Endothelial cell of umbilical vein (primary cell): ENCODE results near the gene GPR65. TPM values are rescaled to one million over a fixed set of nuclear protein-coding genes. Genes with fewer than 3 reads are reported as not detected.

Source experiments
- BruUV-seq: library from RNA; stranded (reverse); fragments of 400-500 nt; replicated peaks from 2 replicates; lab custom pipeline; 2021; lab: Mats Ljungman, UMichigan
- CTCF ChIA-PET: fragments of 300-600, 350-600 bp; sonication (Branson Sonifier 250); formaldehyde crosslinking; loops from one replicate; lab custom pipeline; 2021; ENCODE audit warnings: antibody characterized with exemption, inconsistent platforms; lab: Charles Lee
- POLR2A ChIA-PET: fragments of 300-600, 350-600 bp; sonication (Branson Sonifier 250); formaldehyde crosslinking; loops from one replicate; lab custom pipeline; 2021; ENCODE audit warnings: antibody characterized with exemption, inconsistent platforms; lab: Charles Lee
- DNase-seq: peaks from one replicate; pipeline ENCODE4 v3.0.0-alpha.2; 2011; ENCODE audit warnings: low read depth, low spot score
- FAIRE-seq: peaks from 2 replicates; lab custom pipeline; 2011; peaks lifted over from hg19 to GRCh38; lab: Jason Lieb, UNC
- H2AFZ ChIP-seq: 2 replicates; pipeline ENCODE4 v1.6.0; 2012; ENCODE audit warnings: low read depth, low read length, control low read depth, inconsistent platforms
- H3K27ac ChIP-seq: 2 replicates; pipeline ENCODE4 v1.5.1; 2011; ENCODE audit warnings: low read depth, mild to moderate bottlenecking, control low read depth, low read length, moderate library complexity; ENCODE audit not compliant: insufficient read depth
- H3K27me3 ChIP-seq, 2 experiments: 2 replicates each; pipeline versions ENCODE4 v1.6.0 to v1.6.1; 2011; ENCODE audit warnings: low read length in 2 of 2, mixed read lengths in 1 of 2; ENCODE audit not compliant: control insufficient read depth in 2 of 2, insufficient read depth in 2 of 2
- H3K36me3 ChIP-seq, 2 experiments: 2 replicates in 1 of 2; 3 replicates in 1 of 2; pipeline ENCODE4 v1.5.1; 2011; ENCODE audit warnings: low read length in 2 of 2, mild to moderate bottlenecking in 1 of 2, moderate library complexity in 1 of 2; ENCODE audit not compliant: control insufficient read depth in 2 of 2, insufficient read depth in 2 of 2; ENCODE audit errors: extremely low read depth in 1 of 2
- H3K4me1 ChIP-seq: 3 replicates; pipeline ENCODE4 v1.5.1; 2011; ENCODE audit warnings: mild to moderate bottlenecking, low read length; ENCODE audit not compliant: control insufficient read depth, insufficient read depth; ENCODE audit errors: extremely low read depth
- H3K4me2 ChIP-seq: 2 replicates; pipeline ENCODE4 v1.6.1; 2011; ENCODE audit warnings: low read length, control low read depth, mixed read lengths; ENCODE audit not compliant: insufficient read depth
- H3K4me3 ChIP-seq, 3 experiments: fragments of 200-600 bp in 1 of 3; sonication (generic), shearing (Covaris generic) in 1 of 3; replicated peaks in 1 of 3; 2 replicates each; pipeline ENCODE4 v1.5.1; 2011 to 2016; ENCODE audit warnings: control low read depth in 3 of 3, low read length in 3 of 3, mild to moderate bottlenecking in 2 of 3, inconsistent platforms in 1 of 3, low read depth in 1 of 3, moderate library complexity in 1 of 3; ENCODE audit not compliant: insufficient read depth in 1 of 3
- H3K79me2 ChIP-seq: 2 replicates; pipeline ENCODE4 v1.6.0; 2012; ENCODE audit warnings: low read length, inconsistent platforms; ENCODE audit not compliant: control insufficient read depth, insufficient read depth
- H3K9ac ChIP-seq: replicated peaks from 2 replicates; pipeline ENCODE3; 2011; ENCODE audit warnings: low read length, control low read depth; ENCODE audit not compliant: insufficient read depth; ENCODE audit errors: extremely low read depth
- H3K9me1 ChIP-seq: replicated peaks from 3 replicates; pipeline ENCODE4 v1.6.0; 2011; ENCODE audit warnings: mild to moderate bottlenecking, low read length; ENCODE audit not compliant: control insufficient read depth, insufficient read depth; ENCODE audit errors: extremely low read depth
- H3K9me3 ChIP-seq: replicated peaks from 2 replicates; pipeline ENCODE4 v1.5.1; 2012; ENCODE audit warnings: low read length, inconsistent platforms; ENCODE audit not compliant: control insufficient read depth, insufficient read depth
- H4K20me1 ChIP-seq: replicated peaks from 2 replicates; pipeline ENCODE3; 2011; ENCODE audit warnings: mild to moderate bottlenecking, low read length; ENCODE audit not compliant: control insufficient read depth, insufficient read depth; ENCODE audit errors: extremely low read depth
- EZH2 ChIP-seq: IDR thresholded peaks from 2 replicates; pipeline ENCODE4 v1.6.1; 2012; ENCODE audit warnings: borderline replicate concordance, low read depth, mild to moderate bottlenecking, moderate library complexity, low read length, inconsistent platforms; ENCODE audit not compliant: severe bottlenecking
- FOS ChIP-seq: IDR thresholded peaks from 2 replicates; pipeline ENCODE4 v1.6.1; 2011; ENCODE audit warnings: mild to moderate bottlenecking, low read length, moderate library complexity, borderline replicate concordance; ENCODE audit not compliant: insufficient read depth
- GATA2 ChIP-seq: IDR thresholded peaks from 2 replicates; pipeline ENCODE4 v1.7.0; 2011; ENCODE audit warnings: low read depth, mild to moderate bottlenecking, moderate library complexity, mixed read lengths, low read length; ENCODE audit not compliant: insufficient read length, insufficient read depth
- JUN ChIP-seq: IDR thresholded peaks from 2 replicates; pipeline ENCODE4 v1.6.1; 2011; ENCODE audit warnings: borderline replicate concordance, low read depth; ENCODE audit not compliant: insufficient read length, insufficient read depth
- MYC ChIP-seq: IDR thresholded peaks from one replicate; pipeline ENCODE4 v1.6.1; 2011; ENCODE audit warnings: mild to moderate bottlenecking, low read depth, low read length
- POLR2A ChIP-seq: IDR thresholded peaks from 2 replicates; pipeline ENCODE4 v1.6.1; 2012; ENCODE audit warnings: low read depth, mild to moderate bottlenecking, control low read depth, low read length
- POLR2AphosphoS5 ChIP-seq: IDR thresholded peaks from 2 replicates; pipeline ENCODE4 v1.6.1; 2012; ENCODE audit warnings: low read depth, mild to moderate bottlenecking, control low read depth, low read length, moderate library complexity; ENCODE audit not compliant: insufficient read depth
- dilution Hi-C: fragments of 300-500 bp; cut with MboI; formaldehyde crosslinking; loops from one replicate; pipeline ENCODE4 v1.15.0; 2019; ENCODE audit warnings: low sequenced_read_pairs; ENCODE audit not compliant: extremely low pct_ligation_motif_present
- intact Hi-C: fragments of 100-400 bp; cut with micrococcal nuclease; formaldehyde crosslinking; loops from one replicate; pipeline ENCODE4 v1.10.0; 2022
- polyA plus RNA-seq, 4 experiments: library from polyadenylated mRNA; depleted of rRNA in 3 of 4; stranded (reverse) in 3 of 4; unstranded in 1 of 4; fragments of >200 nt; gene quantifications; 2 replicates each; pipeline versions ENCODE4 v1.2.1 to v1.2.3, GENCODE V29; 2011 to 2012; ENCODE audit warnings: missing spikeins in 1 of 4
- total RNA-seq: library from RNA; stranded (reverse); gene quantifications from 2 replicates; pipeline ENCODE4 v1.2.3, GENCODE V29; 2021
- TF ChIP-seq, protein P1 (sequence below): IDR thresholded peaks from 2 replicates; pipeline ENCODE4 v1.6.1; 2011; ENCODE audit not compliant: insufficient read depth, insufficient read length
- TF ChIP-seq, protein P2 (sequence below), 2 donors: IDR thresholded peaks; 1 replicate in 1 of 2; 2 replicates in 1 of 2; pipeline ENCODE4 v1.5.1; 2011; ENCODE audit warnings: low read length in 2 of 2, mild to moderate bottlenecking in 2 of 2, moderate library complexity in 2 of 2, control low read depth in 1 of 2, inconsistent platforms in 1 of 2, low read depth in 1 of 2; ENCODE audit not compliant: insufficient read depth in 1 of 2; ENCODE audit errors: extremely low read depth in 1 of 2

Gene GPR65
- total and polyA plus RNA-seq, 2 donors (not counting 3 experiments of a cell fraction or from before 2014, with no cell fraction given): 0.03 to 0.07 TPM

DNA sequence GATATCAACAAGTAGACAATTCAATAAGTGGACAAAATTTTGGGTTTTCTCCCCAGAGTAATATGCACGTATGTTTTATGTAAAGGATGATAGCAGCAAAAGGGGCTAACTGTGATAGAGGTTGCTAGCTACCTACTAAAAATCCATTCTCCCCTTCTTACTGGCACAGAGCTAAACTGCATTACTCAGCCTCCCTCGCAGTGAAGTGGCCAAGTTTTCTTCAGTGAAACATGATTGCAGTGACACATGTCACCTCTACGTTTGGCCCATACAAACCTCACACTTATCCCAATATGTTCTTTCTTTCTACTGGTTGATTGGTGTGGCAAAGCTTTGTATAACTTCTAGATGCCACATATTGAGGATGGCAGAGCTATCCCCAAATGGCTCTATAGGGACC, 34.3 kb downstream of the GPR65 start:
- H3K9me1 ChIP-seq: no peaks in the 10 kb centered on the region
- intact Hi-C loops (no loop called here), dilution Hi-C loops (no loop called here)
- no peak overlapping the region for H3K27ac ChIP-seq
- no peak overlapping the region for H2AFZ ChIP-seq
- H3K4me1 ChIP-seq: no peaks in the 10 kb centered on the region
- H4K20me1 ChIP-seq: no peaks in the 10 kb centered on the region
- ChIA-PET POLR2A (no interaction called here), CTCF (no interaction called here)
- H3K36me3 ChIP-seq: no peaks in the 10 kb centered on the region
- H3K4me3 ChIP-seq: no peak overlapping the region
- FAIRE-seq (no peak), DNase-seq (no peak)
- no TSS peak for BruUV-seq
- no peak overlapping the region for H3K4me2 ChIP-seq
- no peak overlapping the region for H3K9ac ChIP-seq
- no peaks in the 10 kb centered on the region for H3K79me2 ChIP-seq
- no peaks in the 10 kb centered on the region for H3K9me3 ChIP-seq
- H3K27me3 ChIP-seq: no peaks in the 10 kb centered on the region
- TF ChIP-seq MYC (no peak), JUN (no peak), POLR2A (no peak), EZH2 (no peak)
- TF ChIP-seq, protein P1, sequence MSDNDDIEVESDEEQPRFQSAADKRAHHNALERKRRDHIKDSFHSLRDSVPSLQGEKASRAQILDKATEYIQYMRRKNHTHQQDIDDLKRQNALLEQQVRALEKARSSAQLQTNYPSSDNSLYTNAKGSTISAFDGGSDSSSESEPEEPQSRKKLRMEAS: no peak

DNA sequence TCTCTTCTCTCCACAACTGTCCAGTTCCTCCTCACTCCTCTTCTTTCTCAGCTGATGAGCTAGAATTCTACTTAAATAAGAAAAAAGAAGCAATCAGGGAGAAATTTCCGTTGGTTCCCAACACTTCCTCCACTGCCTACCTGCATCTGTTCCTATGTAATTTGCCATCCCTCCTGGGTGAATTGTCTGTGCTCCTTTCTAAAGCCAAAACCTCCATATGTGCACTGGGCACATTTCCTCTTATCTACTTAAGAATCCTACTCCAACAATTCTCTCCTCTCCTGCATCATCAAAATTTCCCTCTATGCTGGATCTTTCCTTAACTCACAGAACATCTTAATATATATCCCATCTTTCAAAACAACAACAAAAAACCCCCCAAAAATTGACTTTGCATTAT, 35.2 kb downstream of the GPR65 start:
- Histone ChIP-seq H3K79me2 (no peaks in the 10 kb centered on the region), H4K20me1 (no peaks in the 10 kb centered on the region), H3K4me1 (no peaks in the 10 kb centered on the region), H3K9ac (no peak overlapping the region), H3K27ac (no peak overlapping the region), H2AFZ (no peak overlapping the region), H3K9me1 (no peaks in the 10 kb centered on the region), H3K4me2 (no peak overlapping the region), H3K9me3 (no peaks in the 10 kb centered on the region), H3K4me3 (no peak overlapping the region), H3K36me3 (no peaks in the 10 kb centered on the region), H3K27me3 (no peaks in the 10 kb centered on the region)
- FAIRE-seq (no peak), DNase-seq (no peak)
- TF ChIP-seq, protein P1: no peak
- TF ChIP-seq FOS (no peak), POLR2AphosphoS5 (no peak), MYC (no peak), POLR2A (no peak), GATA2 (no peak), JUN (no peak), EZH2 (no peak)
- TF ChIP-seq, protein P2, sequence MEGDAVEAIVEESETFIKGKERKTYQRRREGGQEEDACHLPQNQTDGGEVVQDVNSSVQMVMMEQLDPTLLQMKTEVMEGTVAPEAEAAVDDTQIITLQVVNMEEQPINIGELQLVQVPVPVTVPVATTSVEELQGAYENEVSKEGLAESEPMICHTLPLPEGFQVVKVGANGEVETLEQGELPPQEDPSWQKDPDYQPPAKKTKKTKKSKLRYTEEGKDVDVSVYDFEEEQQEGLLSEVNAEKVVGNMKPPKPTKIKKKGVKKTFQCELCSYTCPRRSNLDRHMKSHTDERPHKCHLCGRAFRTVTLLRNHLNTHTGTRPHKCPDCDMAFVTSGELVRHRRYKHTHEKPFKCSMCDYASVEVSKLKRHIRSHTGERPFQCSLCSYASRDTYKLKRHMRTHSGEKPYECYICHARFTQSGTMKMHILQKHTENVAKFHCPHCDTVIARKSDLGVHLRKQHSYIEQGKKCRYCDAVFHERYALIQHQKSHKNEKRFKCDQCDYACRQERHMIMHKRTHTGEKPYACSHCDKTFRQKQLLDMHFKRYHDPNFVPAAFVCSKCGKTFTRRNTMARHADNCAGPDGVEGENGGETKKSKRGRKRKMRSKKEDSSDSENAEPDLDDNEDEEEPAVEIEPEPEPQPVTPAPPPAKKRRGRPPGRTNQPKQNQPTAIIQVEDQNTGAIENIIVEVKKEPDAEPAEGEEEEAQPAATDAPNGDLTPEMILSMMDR (IDR thresholded peaks at IDR 0.05; ENCODE audit: extremely low read depth in 1 of 2, insufficient read depth in 1 of 2, low read depth in 1 of 2, low read length in 2 of 2): no peak
- POLR2A ChIA-PET: no interaction called here
- BruUV-seq: no TSS peak
- CTCF ChIA-PET: no interaction called here
- intact Hi-C loops: no loop called here
- dilution Hi-C loops: no loop called here
